Rectal smooth muscle tissue (tissue), 1 donor: ENCODE results near the gene PDE8B.
"Not testable (repeated sequence)": the region's sequence is repeated elsewhere in the genome, so short reads cannot be mapped to it uniquely, and the experiment has no call there.

ENCODE experiments used
- H3K27ac ChIP-seq: one replicate; pipeline ENCODE4 v1.7.0; 2013; ENCODE audit warnings: low read depth, low read length, inconsistent platforms
- H3K27me3 ChIP-seq: one replicate; pipeline ENCODE4 v1.7.0; 2013; ENCODE audit warnings: low read length; ENCODE audit not compliant: control insufficient read depth, insufficient read depth
- H3K36me3 ChIP-seq: one replicate; pipeline ENCODE4 v1.7.0; 2013; ENCODE audit warnings: low read length; ENCODE audit not compliant: control insufficient read depth, insufficient read depth
- H3K4me1 ChIP-seq: one replicate; pipeline ENCODE4 v1.7.0; 2013; ENCODE audit warnings: low read length; ENCODE audit not compliant: control insufficient read depth, insufficient read depth
- H3K4me3 ChIP-seq: one replicate; pipeline ENCODE4 v1.7.0; 2013; ENCODE audit warnings: low read length
- H3K9ac ChIP-seq: one replicate; pipeline ENCODE4 v1.7.0; 2013; ENCODE audit warnings: low read length

The PDE8B gene

DNA sequence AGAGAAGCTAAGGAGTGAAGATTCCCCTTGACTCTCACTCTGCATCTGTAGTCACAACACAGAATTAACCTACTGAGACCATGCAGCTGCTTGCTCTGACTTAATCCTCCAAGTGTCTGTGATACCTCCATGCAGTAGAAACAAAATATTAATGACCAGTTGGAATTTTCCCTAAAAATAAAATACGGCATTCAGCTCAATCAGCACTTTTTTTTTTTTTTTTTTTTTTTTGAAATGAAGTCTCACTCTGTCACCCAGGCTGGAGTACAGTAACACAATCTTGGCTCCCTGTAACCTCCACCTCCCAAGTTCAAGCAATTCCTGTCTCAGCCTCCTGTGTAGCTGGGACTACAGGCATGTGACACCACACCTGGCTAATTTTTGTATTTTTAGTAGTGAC is 233.2 kb downstream of the PDE8B start:
- H3K36me3 ChIP-seq: peaks cover under 1% of the 10 kb centered on the region
- no peaks in the 10 kb centered on the region for H3K27me3 ChIP-seq
- no peaks in the 10 kb centered on the region for H3K4me1 ChIP-seq
- no peak overlapping the region for H3K4me3 ChIP-seq
- no peak overlapping the region for H3K9ac ChIP-seq
- no peak overlapping the region for H3K27ac ChIP-seq

DNA sequence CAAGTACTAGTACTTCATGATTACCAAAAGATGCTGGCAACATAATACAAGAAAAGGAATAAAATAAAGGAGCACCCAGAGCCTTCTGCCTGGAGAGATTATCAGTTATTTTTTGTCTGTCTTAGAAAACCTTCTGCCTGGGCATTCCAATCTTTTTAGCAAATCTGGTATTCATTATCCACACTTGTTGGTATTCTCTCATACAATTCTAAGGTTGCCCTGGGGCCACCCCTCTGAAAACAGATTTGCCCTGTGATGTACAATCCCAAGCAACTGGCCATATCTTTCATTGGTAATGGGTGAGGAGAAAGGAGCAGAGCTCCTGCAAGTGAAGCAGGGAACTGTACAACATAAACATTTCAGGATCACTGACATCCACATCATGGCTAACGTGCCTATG is 233.9 kb downstream of the PDE8B start:
- peaks cover 5% of the 10 kb centered on the region for H3K36me3 ChIP-seq
- no peaks in the 10 kb centered on the region for H3K4me1 ChIP-seq
- no peaks in the 10 kb centered on the region for H3K27me3 ChIP-seq
- H3K4me3 ChIP-seq: no peak overlapping the region
- no peak overlapping the region for H3K27ac ChIP-seq
- H3K9ac ChIP-seq: no peak overlapping the region

DNA sequence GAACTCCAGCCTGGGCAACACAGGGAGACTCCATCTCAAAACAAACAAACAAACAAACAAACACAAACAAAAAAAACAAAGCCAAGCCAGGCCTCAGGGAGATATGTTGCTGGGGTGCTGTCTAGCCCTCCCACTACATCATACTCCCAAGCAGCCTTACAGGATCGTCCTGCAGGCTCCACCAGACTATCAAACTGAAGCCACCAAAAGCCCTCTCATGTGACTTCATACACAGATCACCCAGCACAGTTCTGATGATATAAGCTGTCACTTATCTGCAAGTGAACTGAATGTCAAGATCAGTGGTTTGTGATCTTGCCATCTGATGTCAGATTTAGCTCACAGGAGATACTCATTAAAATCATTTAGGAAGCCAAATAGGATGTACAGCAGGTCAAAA is 238.4 kb downstream of the PDE8B start:
- Histone ChIP-seq H3K4me3 (no peak overlapping the region), H3K9ac (no peak overlapping the region), H3K27me3 (no peaks in the 10 kb centered on the region), H3K27ac (no peak overlapping the region), H3K4me1 (no peaks in the 10 kb centered on the region), H3K36me3 (peaks cover 5% of the 10 kb centered on the region)

GRCh38 chr5:77449277-77449676 is 238.8 kb downstream of the PDE8B start:
- H3K4me3 ChIP-seq: no peak overlapping the region
- no peak overlapping the region for H3K9ac ChIP-seq
- H3K27ac ChIP-seq: no peak overlapping the region
- peaks cover 5% of the 10 kb centered on the region for H3K36me3 ChIP-seq
- H3K4me1 ChIP-seq: no peaks in the 10 kb centered on the region
- H3K27me3 ChIP-seq: no peaks in the 10 kb centered on the region

DNA sequence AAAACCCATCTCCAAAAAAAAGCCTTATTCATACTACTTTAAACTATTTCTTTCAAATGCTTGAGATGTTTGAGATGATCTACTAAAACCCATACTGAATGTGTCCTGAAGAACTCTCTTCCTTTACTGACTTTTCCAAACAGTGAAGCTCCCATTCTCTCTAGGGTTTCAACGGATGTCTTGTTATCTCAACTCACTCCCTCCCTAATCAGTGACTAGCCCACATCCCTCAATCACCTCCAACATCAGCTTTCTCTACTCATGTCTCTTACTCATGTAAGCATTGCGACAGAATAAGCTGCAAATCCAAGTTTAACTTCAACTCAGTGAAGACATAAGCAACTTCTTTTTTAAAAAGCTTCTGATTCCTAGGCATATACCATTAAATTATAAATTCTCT is 239.5 kb downstream of the PDE8B start:
- Histone ChIP-seq H3K27ac (no peak overlapping the region), H3K36me3 (peaks cover 5% of the 10 kb centered on the region), H3K9ac (no peak overlapping the region), H3K4me3 (no peak overlapping the region), H3K27me3 (no peaks in the 10 kb centered on the region), H3K4me1 (no peaks in the 10 kb centered on the region)

DNA sequence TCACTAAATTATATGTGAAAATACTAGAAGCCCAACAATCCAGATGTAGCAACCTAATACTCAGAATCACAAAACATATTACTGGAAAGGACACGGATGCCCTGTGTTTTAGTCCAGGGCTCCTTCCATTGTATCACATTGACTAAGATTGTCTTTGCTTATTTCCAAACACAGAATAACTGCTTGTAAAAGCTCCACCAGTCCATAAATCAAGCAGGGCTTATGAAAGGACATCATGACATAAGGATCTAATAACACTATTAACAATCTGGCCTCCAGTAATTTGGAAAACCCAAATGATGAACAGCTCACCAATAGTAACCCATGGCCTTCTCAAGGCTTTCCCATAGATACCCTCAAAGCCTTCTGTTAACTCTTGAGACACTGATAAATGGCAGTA is 241.9 kb downstream of the PDE8B start:
- H3K27me3 ChIP-seq: no peaks in the 10 kb centered on the region
- H3K9ac ChIP-seq: no peak overlapping the region
- no peak overlapping the region for H3K27ac ChIP-seq
- no peaks in the 10 kb centered on the region for H3K4me1 ChIP-seq
- no peak overlapping the region for H3K4me3 ChIP-seq
- peaks cover 5% of the 10 kb centered on the region for H3K36me3 ChIP-seq

- H3K4me3 ChIP-seq: no peak overlapping the region
Measured at GRCh38 chr5:77454123-77454522, 243.6 kb downstream of the PDE8B start.

GRCh38 chr5:77461287-77461686 is 250.8 kb downstream of the PDE8B start:
- Histone ChIP-seq H3K27me3 (no peaks in the 10 kb centered on the region), H3K4me1 (no peaks in the 10 kb centered on the region), H3K9ac (no peak overlapping the region), H3K27ac (no peak overlapping the region), H3K36me3 (peaks cover 3% of the 10 kb centered on the region), H3K4me3 (no peak overlapping the region)

More at GRCh38 chr5:77454123-77454522, 243.6 kb downstream of the PDE8B start:
- peaks cover under 1% of the 10 kb centered on the region for H3K36me3 ChIP-seq
- H3K27me3 ChIP-seq: no peaks in the 10 kb centered on the region
- no peak overlapping the region for H3K9ac ChIP-seq
- no peak overlapping the region for H3K27ac ChIP-seq
- H3K4me1 ChIP-seq: no peaks in the 10 kb centered on the region

- Histone ChIP-seq H3K4me3 (no peak overlapping the region), H3K36me3 (peaks cover 3% of the 10 kb centered on the region), H3K4me1 (no peaks in the 10 kb centered on the region), H3K27ac (no peak overlapping the region), H3K9ac (no peak overlapping the region), H3K27me3 (no peaks in the 10 kb centered on the region)
Measured at GRCh38 chr5:77463905-77464304, 253.4 kb downstream of the PDE8B start.

GRCh38 chr5:77468875-77469274 is 258.4 kb downstream of the PDE8B start:
- H3K9ac ChIP-seq, H3K27ac ChIP-seq, H3K4me3 ChIP-seq, H3K27me3 ChIP-seq, H3K36me3 ChIP-seq, H3K4me1 ChIP-seq: not testable (repeated sequence)

DNA sequence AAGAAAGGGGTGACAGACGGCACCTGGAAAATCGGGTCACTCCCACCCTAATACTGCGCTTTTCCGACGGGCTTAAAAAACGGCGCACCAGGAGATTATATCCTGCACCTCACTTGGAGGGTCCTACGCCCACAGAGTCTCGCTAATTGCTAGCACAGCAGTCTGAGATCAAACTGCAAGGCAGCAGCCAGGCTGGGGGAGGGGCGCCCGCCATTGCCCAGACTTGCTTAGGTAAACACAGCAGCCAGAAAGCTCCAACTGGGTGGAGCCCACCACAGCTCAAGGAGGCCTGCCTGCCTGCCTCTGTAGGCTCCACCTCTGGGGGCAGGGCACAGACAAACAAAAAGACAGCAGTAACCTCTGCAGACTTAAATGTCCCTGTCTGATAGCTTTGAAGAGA is 264.6 kb downstream of the PDE8B start:
- not testable (repeated sequence) for H3K27me3 ChIP-seq, H3K9ac ChIP-seq, H3K4me1 ChIP-seq, H3K36me3 ChIP-seq, H3K4me3 ChIP-seq, H3K27ac ChIP-seq
